Measurements from ENCODE around the gene LARGE2. TPM values are rescaled to one million over a fixed set of nuclear protein-coding genes. Genes with fewer than 3 reads are reported as not detected.

The LARGE2 gene
- total RNA-seq, 3 donors from 2014 or later (not counting 1 experiment from before 2014, with no cell fraction given) = 0.40 to 1.7 (median 1.0) TPM

DNA sequence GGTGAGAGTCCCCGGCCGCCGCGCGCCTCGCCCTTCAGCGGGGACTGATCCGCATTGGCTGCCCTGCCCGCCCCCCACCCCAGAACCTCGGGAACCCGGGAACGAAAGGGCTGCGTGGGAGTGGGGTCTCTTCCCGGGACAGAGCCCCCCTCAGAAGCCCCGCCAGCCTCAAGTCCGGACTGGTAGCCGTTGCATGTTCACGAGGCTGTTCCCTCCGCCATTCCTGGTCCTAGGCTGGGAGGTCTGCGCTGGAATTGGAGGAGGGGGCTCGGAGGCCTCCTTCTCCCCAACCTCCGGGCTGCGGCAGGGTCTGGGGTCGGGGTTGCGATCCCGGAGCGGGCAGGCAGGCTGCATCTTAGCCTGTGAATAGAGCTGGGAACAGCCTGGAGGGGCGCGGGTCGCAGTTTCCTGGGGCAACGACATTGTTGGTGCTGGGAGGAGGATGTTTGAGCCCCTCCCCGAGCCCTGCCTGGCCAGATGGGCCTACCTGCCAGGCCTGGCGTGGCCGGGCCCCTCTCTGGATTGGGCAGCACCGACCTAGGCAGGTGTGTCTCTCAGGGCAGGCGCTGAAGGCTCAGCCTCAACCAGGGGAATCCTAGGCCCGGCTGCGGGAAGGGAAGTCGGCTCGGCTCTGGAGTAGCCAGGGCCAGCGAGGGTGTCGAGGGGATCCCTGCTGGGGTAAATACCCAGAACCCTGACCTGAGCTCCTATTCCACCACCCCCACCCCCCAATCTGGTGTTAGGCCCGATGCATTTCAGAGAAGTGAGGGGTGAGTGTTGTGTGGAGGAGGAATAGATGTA lies 36.3 kb upstream of the LARGE2 start:
- Mint-ChIP-seq H3K27me3 (ENCODE audit: low read depth in 2 of 2) (peaks cover 0 to 14% of the 10 kb centered on the region in 2 donors), H3K4me3 (peak overlapping the region; percentile 45), H3K4me1 (peaks cover 12 to 16% of the 10 kb centered on the region in 2 donors), H3K9me3 (no peaks in the 10 kb centered on the region), H3K27ac (no peak overlapping the region), H3K36me3 (no peaks in the 10 kb centered on the region)
- TF ChIP-seq, protein P1, sequence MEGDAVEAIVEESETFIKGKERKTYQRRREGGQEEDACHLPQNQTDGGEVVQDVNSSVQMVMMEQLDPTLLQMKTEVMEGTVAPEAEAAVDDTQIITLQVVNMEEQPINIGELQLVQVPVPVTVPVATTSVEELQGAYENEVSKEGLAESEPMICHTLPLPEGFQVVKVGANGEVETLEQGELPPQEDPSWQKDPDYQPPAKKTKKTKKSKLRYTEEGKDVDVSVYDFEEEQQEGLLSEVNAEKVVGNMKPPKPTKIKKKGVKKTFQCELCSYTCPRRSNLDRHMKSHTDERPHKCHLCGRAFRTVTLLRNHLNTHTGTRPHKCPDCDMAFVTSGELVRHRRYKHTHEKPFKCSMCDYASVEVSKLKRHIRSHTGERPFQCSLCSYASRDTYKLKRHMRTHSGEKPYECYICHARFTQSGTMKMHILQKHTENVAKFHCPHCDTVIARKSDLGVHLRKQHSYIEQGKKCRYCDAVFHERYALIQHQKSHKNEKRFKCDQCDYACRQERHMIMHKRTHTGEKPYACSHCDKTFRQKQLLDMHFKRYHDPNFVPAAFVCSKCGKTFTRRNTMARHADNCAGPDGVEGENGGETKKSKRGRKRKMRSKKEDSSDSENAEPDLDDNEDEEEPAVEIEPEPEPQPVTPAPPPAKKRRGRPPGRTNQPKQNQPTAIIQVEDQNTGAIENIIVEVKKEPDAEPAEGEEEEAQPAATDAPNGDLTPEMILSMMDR (IDR thresholded peaks at IDR 0.05) = no peak
- intact Hi-C loops (cut with micrococcal nuclease) = no loop called here
- H3K9me3 ChIP-seq (ENCODE audit: control insufficient read depth, insufficient read depth, low read length) = no peaks in the 10 kb centered on the region
- DNase-seq (no peak), ATAC-seq (no peak)
- H3K4me3 ChIP-seq (ENCODE audit: low read length) = peak overlapping the region; percentile 17
- H3K27ac ChIP-seq (ENCODE audit: low read length) = no peak overlapping the region
- peaks cover 5% of the 10 kb centered on the region for H3K27me3 ChIP-seq (ENCODE audit: control insufficient read depth, insufficient read depth, low read length)
- H3K4me1 ChIP-seq (ENCODE audit: control insufficient read depth, insufficient read depth, low read length) = peaks cover 12% of the 10 kb centered on the region
- H3K36me3 ChIP-seq (ENCODE audit: control insufficient read depth, insufficient read depth, low read length) = peaks cover 6% of the 10 kb centered on the region
- WGBS (ENCODE audit: insufficient coverage) = 18% methylated on average over 38 of the region's 43 CpGs

DNA sequence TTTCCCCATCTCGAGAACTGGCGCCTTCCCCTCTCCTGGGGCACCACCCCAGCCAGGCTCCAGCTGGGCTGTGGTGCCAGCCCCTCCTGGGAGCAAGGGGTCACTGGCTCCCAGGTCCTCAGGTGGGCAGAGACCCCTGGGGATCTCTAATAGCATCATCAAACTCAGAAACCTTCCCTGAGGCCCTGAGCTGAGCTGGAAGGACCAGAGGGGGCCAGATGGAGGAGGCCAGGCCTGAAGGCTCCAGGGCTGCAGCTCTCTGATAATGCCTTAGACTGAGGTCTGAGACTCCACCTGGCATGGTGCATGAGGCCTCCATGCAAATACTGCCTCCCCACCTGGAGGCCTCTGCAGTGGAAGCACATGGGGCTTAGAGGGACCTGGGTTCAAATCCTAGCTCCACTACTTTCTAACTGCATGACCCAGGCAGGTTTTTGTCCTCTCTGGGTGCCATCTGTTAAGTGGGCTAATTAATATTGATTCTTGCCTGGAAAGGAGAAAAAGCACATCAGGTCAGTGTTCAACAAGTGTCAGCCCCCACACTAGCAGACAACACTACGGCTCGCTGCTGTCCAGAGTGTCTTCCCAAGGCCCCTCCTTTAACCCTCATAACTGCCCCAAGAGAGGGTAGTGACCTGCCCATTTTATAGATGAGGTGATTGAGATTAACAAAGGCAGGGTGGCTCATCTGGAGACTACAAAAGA lies 35.5 kb upstream of the LARGE2 start:
- H3K27me3 Mint-ChIP-seq (ENCODE audit: low read depth in 2 of 2) = peaks cover 0 to 14% of the 10 kb centered on the region in 2 donors
- no peak overlapping the region for H3K27ac Mint-ChIP-seq
- no peaks in the 10 kb centered on the region for H3K9me3 Mint-ChIP-seq
- H3K4me3 Mint-ChIP-seq = peak overlapping the region; percentile 25
- H3K9me3 ChIP-seq (ENCODE audit: control insufficient read depth, insufficient read depth, low read length) = no peaks in the 10 kb centered on the region
- H3K27ac ChIP-seq (ENCODE audit: low read length) = no peak overlapping the region
- no peak for ATAC-seq
- H3K4me3 ChIP-seq (ENCODE audit: low read length) = no peak overlapping the region
- no peak for DNase-seq
- H3K36me3 Mint-ChIP-seq = no peaks in the 10 kb centered on the region
- intact Hi-C loops (cut with micrococcal nuclease) = no loop called here
- H3K4me1 ChIP-seq (ENCODE audit: control insufficient read depth, insufficient read depth, low read length) = peaks cover 12% of the 10 kb centered on the region
- peaks cover 5% of the 10 kb centered on the region for H3K27me3 ChIP-seq (ENCODE audit: control insufficient read depth, insufficient read depth, low read length)
- H3K4me1 Mint-ChIP-seq = peaks cover 12 to 16% of the 10 kb centered on the region in 2 donors
- TF ChIP-seq, protein P1 (IDR thresholded peaks at IDR 0.05) = no peak
- no peaks in the 10 kb centered on the region for H3K36me3 ChIP-seq (ENCODE audit: control insufficient read depth, insufficient read depth, low read length)
- WGBS (ENCODE audit: insufficient coverage) = 93% methylated on average over 2 of the region's 4 CpGs

DNA sequence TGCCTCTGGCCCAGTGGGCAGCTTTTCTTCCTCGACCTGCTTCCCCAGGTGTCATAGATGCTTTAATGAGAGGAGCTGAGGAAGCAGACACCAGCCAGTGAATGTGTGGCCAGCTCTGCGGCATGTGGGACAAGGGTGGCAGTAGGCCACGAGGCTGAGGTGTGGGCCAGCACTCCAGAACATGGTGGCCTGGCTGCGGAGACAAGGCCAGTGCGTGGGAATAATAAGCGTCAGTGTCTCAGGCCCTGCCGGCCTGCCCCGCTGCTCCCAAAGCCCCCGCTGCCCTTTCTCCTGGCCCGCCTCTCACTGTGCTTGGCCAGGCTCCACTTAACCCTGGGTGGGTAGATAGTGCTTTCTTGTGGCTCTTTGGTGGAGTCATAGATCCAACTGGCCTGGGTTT lies 34.9 kb upstream of the LARGE2 start:
- H3K4me3 ChIP-seq (ENCODE audit: low read length) = no peak overlapping the region
- H3K9me3 ChIP-seq (ENCODE audit: control insufficient read depth, insufficient read depth, low read length) = no peaks in the 10 kb centered on the region
- no peaks in the 10 kb centered on the region for H3K9me3 Mint-ChIP-seq
- no peak overlapping the region for H3K4me3 Mint-ChIP-seq
- peaks cover 12 to 16% of the 10 kb centered on the region in 2 donors for H3K4me1 Mint-ChIP-seq
- intact Hi-C loops (cut with micrococcal nuclease) = no loop called here
- 94% methylated on average over 10 of the region's 10 CpGs for WGBS (ENCODE audit: insufficient coverage)
- peaks cover 0 to 17% of the 10 kb centered on the region in 2 donors for H3K27me3 Mint-ChIP-seq (ENCODE audit: low read depth in 2 of 2)
- H3K27ac ChIP-seq (ENCODE audit: low read length) = no peak overlapping the region
- no peak overlapping the region for H3K27ac Mint-ChIP-seq
- TF ChIP-seq, protein P1 (IDR thresholded peaks at IDR 0.05) = no peak
- ATAC-seq (no peak), DNase-seq (no peak)
- H3K36me3 ChIP-seq (ENCODE audit: control insufficient read depth, insufficient read depth, low read length) = no peaks in the 10 kb centered on the region
- no peaks in the 10 kb centered on the region for H3K36me3 Mint-ChIP-seq
- H3K27me3 ChIP-seq (ENCODE audit: control insufficient read depth, insufficient read depth, low read length) = peaks cover 5% of the 10 kb centered on the region
- peaks cover 12% of the 10 kb centered on the region for H3K4me1 ChIP-seq (ENCODE audit: control insufficient read depth, insufficient read depth, low read length)
